SK-N-MC (cell line): Measurements from ENCODE around the gene ZNF423.

Experiments
- FOXP2 ChIP-seq: optimal IDR thresholded peaks from 2 replicates; pipeline ENCODE3; 2011; ENCODE audit warnings: mild to moderate bottlenecking, moderate library complexity; ENCODE audit not compliant: insufficient read depth; ENCODE audit errors: extremely low read length, control extremely low read depth
- POLR2AphosphoS5 ChIP-seq: IDR thresholded peaks from 2 replicates; pipeline ENCODE4 v1.6.1; 2012; ENCODE audit warnings: mild to moderate bottlenecking, low read depth, low read length, borderline replicate concordance

GRCh38 chr16:49773534-49774475 lies 82.1 kb downstream of the ZNF423 start:
- TF ChIP-seq POLR2AphosphoS5 (no peak), FOXP2 (no peak)
